Measurements from ENCODE around the gene NPHP4. TPM values are rescaled to one million over a fixed set of nuclear protein-coding genes. Genes with fewer than 3 reads are reported as not detected.

Gene NPHP4
- total RNA-seq, 1 experiment from 2014 or later, result 20.0 TPM

DNA sequence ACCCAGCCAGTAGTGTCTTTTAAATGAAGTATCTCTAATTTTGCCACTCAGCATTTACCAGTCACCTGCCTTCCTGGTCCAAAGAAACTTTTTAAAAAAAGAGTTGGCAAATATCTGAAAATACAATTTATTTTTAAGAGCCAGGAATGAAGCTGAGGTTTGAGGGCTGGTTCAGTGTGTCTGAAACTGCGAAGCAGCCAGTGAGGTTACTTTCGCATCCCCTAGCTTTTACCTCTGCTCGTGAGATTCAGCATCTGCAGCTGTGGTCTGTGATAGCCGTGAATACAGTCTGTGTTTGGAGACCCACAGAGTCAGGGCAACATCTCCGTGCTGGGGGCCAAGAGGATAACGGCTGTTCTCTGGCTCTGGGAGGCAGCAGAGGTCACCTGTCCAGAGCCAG is 32.2 kb upstream of the NPHP4 start (continued):
- TF ChIP-seq, protein P1, sequence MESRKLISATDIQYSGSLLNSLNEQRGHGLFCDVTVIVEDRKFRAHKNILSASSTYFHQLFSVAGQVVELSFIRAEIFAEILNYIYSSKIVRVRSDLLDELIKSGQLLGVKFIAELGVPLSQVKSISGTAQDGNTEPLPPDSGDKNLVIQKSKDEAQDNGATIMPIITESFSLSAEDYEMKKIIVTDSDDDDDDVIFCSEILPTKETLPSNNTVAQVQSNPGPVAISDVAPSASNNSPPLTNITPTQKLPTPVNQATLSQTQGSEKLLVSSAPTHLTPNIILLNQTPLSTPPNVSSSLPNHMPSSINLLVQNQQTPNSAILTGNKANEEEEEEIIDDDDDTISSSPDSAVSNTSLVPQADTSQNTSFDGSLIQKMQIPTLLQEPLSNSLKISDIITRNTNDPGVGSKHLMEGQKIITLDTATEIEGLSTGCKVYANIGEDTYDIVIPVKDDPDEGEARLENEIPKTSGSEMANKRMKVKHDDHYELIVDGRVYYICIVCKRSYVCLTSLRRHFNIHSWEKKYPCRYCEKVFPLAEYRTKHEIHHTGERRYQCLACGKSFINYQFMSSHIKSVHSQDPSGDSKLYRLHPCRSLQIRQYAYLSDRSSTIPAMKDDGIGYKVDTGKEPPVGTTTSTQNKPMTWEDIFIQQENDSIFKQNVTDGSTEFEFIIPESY (IDR thresholded peaks at IDR 0.05; ENCODE audit: extremely low read depth, insufficient replicate concordance, low read length), result no peak
- TF ChIP-seq, protein P2, sequence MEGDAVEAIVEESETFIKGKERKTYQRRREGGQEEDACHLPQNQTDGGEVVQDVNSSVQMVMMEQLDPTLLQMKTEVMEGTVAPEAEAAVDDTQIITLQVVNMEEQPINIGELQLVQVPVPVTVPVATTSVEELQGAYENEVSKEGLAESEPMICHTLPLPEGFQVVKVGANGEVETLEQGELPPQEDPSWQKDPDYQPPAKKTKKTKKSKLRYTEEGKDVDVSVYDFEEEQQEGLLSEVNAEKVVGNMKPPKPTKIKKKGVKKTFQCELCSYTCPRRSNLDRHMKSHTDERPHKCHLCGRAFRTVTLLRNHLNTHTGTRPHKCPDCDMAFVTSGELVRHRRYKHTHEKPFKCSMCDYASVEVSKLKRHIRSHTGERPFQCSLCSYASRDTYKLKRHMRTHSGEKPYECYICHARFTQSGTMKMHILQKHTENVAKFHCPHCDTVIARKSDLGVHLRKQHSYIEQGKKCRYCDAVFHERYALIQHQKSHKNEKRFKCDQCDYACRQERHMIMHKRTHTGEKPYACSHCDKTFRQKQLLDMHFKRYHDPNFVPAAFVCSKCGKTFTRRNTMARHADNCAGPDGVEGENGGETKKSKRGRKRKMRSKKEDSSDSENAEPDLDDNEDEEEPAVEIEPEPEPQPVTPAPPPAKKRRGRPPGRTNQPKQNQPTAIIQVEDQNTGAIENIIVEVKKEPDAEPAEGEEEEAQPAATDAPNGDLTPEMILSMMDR (IDR thresholded peaks at IDR 0.05 in 2 of 3, conservative IDR thresholded peaks at IDR 0.05 in 1 of 3; ENCODE audit: borderline replicate concordance in 1 of 3, insufficient read depth in 1 of 3, low read depth in 2 of 3, low read length in 2 of 3), result no peak
- no peak for TF ChIP-seq POLR2A (IDR thresholded peaks at IDR 0.05; ENCODE audit: borderline replicate concordance, extremely low read depth, insufficient read depth, insufficient read length)

DNA sequence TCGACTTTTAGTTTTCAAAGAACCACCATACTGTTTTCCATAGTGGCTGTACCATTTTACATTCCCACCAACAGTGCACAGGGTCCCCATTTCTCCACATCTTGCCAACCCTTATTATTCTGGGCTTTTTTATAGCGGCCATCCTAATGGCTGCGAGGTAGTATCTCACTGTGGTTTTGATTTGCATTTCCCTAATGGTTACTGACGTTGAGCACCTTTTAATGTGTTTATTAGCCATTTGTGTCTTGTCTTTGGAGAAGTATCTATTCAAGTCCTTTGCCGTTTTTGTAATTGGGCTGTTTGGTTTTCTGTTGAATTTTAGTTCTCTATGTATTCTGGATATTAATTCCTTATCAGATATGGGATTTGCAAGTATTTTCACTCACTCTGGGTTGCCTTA is 31.1 kb upstream of the NPHP4 start:
- BruUV-seq (replicated peaks), result no TSS peak
- POLR2A ChIA-PET, result no interaction called here

More for the DNA sequence above, 31.1 kb upstream of the NPHP4 start:
- no peak for TF ChIP-seq EZH2phosphoT487 (IDR thresholded peaks at IDR 0.05; ENCODE audit: borderline replicate concordance)
- no peak for TF ChIP-seq EGR1 (IDR thresholded peaks at IDR 0.05; ENCODE audit: low read depth)
- no peak for TF ChIP-seq ELF1 (IDR thresholded peaks at IDR 0.05; ENCODE audit: borderline replicate concordance, low read depth)
- TF ChIP-seq POLR2AphosphoS5 (IDR thresholded peaks at IDR 0.05; ENCODE audit: low read depth, low read length), result no peak
- no peak for TF ChIP-seq SIN3A (IDR thresholded peaks at IDR 0.05; ENCODE audit: low read depth)
- no peak for TF ChIP-seq POLR2A (IDR thresholded peaks at IDR 0.05; ENCODE audit: borderline replicate concordance, extremely low read depth, insufficient read depth, insufficient read length)
- TF ChIP-seq SRF (IDR thresholded peaks at IDR 0.05; ENCODE audit: low read depth), result no peak
- no peak for TF ChIP-seq EZH2 (IDR thresholded peaks at IDR 0.05)
- TF ChIP-seq, protein P3, sequence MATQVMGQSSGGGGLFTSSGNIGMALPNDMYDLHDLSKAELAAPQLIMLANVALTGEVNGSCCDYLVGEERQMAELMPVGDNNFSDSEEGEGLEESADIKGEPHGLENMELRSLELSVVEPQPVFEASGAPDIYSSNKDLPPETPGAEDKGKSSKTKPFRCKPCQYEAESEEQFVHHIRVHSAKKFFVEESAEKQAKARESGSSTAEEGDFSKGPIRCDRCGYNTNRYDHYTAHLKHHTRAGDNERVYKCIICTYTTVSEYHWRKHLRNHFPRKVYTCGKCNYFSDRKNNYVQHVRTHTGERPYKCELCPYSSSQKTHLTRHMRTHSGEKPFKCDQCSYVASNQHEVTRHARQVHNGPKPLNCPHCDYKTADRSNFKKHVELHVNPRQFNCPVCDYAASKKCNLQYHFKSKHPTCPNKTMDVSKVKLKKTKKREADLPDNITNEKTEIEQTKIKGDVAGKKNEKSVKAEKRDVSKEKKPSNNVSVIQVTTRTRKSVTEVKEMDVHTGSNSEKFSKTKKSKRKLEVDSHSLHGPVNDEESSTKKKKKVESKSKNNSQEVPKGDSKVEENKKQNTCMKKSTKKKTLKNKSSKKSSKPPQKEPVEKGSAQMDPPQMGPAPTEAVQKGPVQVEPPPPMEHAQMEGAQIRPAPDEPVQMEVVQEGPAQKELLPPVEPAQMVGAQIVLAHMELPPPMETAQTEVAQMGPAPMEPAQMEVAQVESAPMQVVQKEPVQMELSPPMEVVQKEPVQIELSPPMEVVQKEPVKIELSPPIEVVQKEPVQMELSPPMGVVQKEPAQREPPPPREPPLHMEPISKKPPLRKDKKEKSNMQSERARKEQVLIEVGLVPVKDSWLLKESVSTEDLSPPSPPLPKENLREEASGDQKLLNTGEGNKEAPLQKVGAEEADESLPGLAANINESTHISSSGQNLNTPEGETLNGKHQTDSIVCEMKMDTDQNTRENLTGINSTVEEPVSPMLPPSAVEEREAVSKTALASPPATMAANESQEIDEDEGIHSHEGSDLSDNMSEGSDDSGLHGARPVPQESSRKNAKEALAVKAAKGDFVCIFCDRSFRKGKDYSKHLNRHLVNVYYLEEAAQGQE (IDR thresholded peaks at IDR 0.05; ENCODE audit: low read depth), result no peak
- TF ChIP-seq, protein P2 (IDR thresholded peaks at IDR 0.05 in 2 of 3, conservative IDR thresholded peaks at IDR 0.05 in 1 of 3; ENCODE audit: borderline replicate concordance in 1 of 3, insufficient read depth in 1 of 3, low read depth in 2 of 3, low read length in 2 of 3), result no peak
- no peak for TF ChIP-seq CBX3 (IDR thresholded peaks at IDR 0.05; ENCODE audit: low read depth)
- TF ChIP-seq SP1 (IDR thresholded peaks at IDR 0.05; ENCODE audit: low read depth), result no peak
- no peak for TF ChIP-seq ZFX (IDR thresholded peaks at IDR 0.05)
- TF ChIP-seq, protein P4, sequence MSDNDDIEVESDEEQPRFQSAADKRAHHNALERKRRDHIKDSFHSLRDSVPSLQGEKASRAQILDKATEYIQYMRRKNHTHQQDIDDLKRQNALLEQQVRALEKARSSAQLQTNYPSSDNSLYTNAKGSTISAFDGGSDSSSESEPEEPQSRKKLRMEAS (IDR thresholded peaks at IDR 0.05), result no peak
- TF ChIP-seq JUND (IDR thresholded peaks at IDR 0.05), result no peak
- Histone ChIP-seq H3K4me1 (ENCODE audit: control insufficient read depth in 1 of 2, insufficient read depth in 2 of 2, low read length in 2 of 2) (peaks cover 14 to 30% of the 10 kb centered on the region in 2 experiments; a peak in 3 of 4 replicates), H4K20me1 (ENCODE audit: insufficient read depth) (no peaks in the 10 kb centered on the region), H3K79me2 (ENCODE audit: insufficient read depth, low read length) (no peaks in the 10 kb centered on the region), H3K36me3 (ENCODE audit: control insufficient read depth in 1 of 2, insufficient read depth in 2 of 2, low read length in 2 of 2) (no peaks in the 10 kb centered on the region), H3K27ac (ENCODE audit: low read depth, low read length) (no peak overlapping the region), H3K4me2 (ENCODE audit: low read length) (no peak overlapping the region), H3K9me3 (ENCODE audit: control insufficient read depth in 1 of 2, insufficient read depth in 1 of 2, low read depth in 1 of 2, low read length in 2 of 2) (no peaks in the 10 kb centered on the region), H3K27me3 (ENCODE audit: insufficient read depth, low read length) (no peaks in the 10 kb centered on the region), H2AFZ (ENCODE audit: low read depth, low read length, poor library complexity, severe bottlenecking) (no peak overlapping the region), H3K9me2 (ENCODE audit: insufficient read depth) (no peaks in the 10 kb centered on the region), H3K9ac (ENCODE audit: low read length) (no peak overlapping the region), H3K4me3 (replicated peaks in 1 of 2; ENCODE audit: low read depth in 1 of 2, low read length in 2 of 2) (no peak overlapping the region)
- CTCF ChIA-PET, result no interaction called here
- RAD21 ChIA-PET (ENCODE audit: low non-redundant PET in 1 of 2, low total read pairs in 2 of 2, uncharacterized antibody in 2 of 2, unreplicated experiment in 2 of 2), result no interaction called here
- intact Hi-C loops (cut with micrococcal nuclease), result no loop called here
- DNase-seq (ENCODE audit: low read depth, low spot score), result no peak
- ATAC-seq, result no peak
